Measurements from ENCODE around the gene SHPK.

The SHPK gene, protein sequence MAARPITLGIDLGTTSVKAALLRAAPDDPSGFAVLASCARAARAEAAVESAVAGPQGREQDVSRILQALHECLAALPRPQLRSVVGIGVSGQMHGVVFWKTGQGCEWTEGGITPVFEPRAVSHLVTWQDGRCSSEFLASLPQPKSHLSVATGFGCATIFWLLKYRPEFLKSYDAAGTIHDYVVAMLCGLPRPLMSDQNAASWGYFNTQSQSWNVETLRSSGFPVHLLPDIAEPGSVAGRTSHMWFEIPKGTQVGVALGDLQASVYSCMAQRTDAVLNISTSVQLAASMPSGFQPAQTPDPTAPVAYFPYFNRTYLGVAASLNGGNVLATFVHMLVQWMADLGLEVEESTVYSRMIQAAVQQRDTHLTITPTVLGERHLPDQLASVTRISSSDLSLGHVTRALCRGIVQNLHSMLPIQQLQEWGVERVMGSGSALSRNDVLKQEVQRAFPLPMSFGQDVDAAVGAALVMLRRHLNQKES

DNA sequence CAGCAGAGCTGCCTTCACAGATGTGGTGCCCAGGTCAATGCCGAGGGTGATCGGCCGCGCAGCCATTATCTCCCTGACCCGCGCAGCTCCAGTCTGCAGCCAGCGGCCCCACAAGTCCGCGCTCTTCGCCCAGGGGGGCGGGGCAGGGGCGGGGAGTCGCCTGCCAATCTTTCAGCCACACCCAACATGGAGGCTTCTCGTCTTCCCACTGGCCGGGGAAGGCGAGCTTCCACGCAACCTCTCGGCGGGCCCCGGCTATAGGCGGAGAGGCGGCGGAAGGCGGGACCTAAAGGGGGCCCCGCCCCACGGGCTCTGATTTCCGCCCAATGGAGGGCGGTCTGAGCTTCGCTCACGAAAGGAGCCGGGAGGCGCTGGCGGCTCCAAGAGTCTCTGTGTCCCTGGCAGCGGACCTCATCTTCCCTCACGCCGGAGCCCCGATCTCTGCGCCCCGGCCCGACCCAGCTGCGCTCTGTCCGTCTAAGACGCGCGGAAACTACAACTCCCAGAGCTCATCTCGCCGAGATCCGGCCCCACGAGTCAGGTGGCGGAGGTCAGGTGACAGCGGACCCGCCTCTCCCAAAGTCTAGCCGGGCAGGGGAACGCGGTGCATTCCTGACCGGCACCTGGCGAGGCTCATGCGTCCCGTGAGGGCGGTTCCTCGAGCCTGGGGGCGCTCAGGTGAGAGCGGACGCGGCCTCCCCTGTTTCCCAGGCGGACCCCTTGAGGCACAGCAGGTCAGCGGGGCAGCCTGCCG is at the start of gene SHPK, which contains the start of gene CTNS:
TSS of gene SHPK (minus strand) at position 97 of the 754 bp plus-strand sequence. CDS start at position 66, 31 bp downstream.
TSS of gene CTNS (plus strand) at position 607 of the 754 bp plus-strand sequence. CDS start 3,447 bp downstream, outside the sequence.
- DNase-seq (ENCODE audit: low read depth in 1 of 2, low spot score in 1 of 2) = peak; percentile 86 to 92

DNA sequence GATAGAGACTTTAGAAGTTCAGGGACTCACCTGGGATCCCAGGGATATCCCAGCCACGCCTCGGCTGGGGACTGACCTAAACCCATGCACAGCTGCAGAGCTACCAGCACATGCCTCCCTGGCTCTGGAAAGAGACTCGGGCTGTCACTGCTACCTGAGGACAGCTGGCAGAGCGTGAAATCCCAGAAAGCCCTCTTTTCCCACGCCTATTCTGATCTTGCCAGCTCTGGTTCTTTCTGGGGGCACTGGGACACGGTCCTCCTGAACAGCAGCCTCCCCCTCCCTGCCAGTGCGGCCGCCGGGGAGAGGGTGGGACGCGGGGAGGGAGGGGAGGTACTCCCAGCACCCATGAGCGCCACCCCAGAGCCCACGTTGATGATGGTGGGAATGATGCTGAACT is 49.1 kb upstream of the SHPK start:
- DNase-seq (ENCODE audit: low read depth in 1 of 2, low spot score in 1 of 2) = no peak

DNA sequence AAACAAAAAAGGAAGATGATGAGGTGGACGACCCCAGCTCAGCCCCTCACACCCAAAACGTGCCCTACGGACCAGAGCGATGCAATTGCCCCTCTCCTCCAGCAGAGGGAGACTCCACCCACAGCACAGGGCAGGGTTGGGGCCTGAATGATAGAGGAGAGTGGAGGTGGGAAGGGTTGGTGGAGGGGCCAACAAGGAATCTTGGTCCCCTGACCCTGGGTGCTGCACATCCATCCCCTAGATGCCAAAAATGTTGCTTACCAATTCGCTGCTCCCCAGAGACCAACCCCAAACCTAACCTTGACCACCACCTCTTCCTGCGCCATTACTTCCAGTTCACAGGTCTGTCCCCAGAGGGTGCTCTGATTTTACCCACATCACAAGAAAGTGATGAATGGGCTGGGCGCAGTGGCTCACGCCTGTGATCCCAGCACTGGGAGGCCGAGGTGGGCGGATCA is 47.0 kb upstream of the SHPK start:
- DNase-seq (ENCODE audit: low read depth in 1 of 2, low spot score in 1 of 2) = no peak

DNA sequence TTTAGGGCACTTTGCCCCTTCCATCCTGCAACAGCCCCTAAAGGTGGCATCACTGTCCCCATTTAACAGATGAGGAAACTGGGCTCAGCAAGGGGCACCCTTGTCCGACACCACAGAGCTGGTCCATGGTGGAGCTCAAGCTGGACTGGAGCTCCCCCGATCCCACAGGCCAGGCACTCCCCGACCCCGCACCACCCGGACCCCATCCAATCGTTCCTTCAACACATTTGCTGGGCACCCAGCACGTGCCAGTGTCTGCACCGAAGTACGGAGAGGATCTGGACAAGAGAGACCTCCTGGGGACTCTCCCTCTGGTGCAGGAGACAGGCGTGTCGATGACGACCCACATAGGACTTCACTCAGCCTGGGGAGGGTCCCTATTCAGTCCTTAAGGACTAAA is 46.0 kb upstream of the SHPK start:
- DNase-seq (ENCODE audit: low read depth in 1 of 2, low spot score in 1 of 2) = no peak

DNA sequence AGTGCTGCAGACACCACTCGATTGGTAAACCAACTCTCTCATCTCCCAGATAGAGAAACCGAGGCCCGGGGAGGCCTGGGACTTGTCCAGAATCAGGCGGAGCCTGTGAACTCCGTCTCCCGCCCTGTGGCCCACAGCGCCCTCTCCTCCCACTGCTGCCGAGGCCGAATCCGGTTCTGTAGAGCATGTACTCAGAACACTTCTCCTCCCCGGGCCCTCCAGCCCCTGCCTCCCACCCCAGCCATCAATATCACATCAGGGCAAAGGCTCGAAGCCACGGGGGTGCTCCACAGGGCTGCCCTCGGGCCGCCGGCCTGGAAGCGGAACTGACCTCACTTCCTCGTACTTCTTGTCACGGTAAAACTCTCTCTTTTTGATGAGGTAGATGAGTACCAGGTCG is 45.5 kb upstream of the SHPK start:
- DNase-seq (ENCODE audit: low read depth in 1 of 2, low spot score in 1 of 2) = no peak

DNA sequence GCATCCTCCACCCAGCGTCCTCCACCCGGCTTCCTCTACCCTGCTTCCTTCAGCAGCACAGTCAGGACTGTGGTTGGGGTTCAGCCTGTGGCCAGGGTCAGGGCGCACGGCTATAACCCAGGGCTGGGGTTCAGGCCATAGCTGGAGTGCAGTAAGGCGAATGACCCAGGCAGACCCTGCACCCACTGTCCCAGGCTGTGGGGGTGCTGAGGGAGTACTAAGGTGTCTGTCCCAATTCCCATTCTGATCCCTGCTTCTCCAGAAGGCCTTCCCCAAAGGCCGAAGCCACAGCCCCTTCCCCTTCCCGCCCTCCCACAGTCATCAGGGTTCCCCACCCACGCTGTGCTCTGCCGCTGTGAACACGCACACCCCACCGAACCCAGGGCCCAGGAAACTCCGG is 45.0 kb upstream of the SHPK start:
- no peak for DNase-seq (ENCODE audit: low read depth in 1 of 2, low spot score in 1 of 2)

DNA sequence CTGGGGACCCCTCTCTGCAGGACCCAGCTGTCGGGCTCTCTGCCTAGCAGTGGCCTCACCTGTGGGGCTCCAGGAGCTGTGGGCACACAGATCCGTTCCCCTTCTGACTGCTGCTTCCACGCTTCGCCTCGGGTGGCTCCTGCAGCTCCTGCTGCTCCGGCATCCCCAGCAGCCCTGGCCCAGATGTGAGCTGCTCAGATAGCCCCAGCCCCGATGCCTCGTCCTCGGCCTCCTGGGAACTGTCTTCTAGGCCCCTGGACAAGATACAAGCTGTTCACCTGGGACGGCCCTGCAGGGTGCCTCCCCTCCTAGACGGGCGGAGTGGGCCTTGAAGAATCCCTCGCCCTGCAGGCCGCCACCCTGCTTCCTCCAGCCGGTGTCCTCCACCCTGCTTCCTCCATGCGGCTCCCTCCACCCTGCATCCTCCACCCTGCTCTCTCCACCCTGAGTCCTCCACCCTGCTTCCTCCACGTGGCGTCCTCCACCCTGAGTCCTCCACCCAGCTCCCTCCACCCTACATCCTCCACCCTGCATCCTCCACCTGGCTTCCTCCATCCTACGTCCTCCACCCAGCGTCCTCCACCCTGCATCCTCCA is 43.6 kb upstream of the SHPK start:
- no peak for DNase-seq (ENCODE audit: low read depth in 1 of 2, low spot score in 1 of 2)

DNA sequence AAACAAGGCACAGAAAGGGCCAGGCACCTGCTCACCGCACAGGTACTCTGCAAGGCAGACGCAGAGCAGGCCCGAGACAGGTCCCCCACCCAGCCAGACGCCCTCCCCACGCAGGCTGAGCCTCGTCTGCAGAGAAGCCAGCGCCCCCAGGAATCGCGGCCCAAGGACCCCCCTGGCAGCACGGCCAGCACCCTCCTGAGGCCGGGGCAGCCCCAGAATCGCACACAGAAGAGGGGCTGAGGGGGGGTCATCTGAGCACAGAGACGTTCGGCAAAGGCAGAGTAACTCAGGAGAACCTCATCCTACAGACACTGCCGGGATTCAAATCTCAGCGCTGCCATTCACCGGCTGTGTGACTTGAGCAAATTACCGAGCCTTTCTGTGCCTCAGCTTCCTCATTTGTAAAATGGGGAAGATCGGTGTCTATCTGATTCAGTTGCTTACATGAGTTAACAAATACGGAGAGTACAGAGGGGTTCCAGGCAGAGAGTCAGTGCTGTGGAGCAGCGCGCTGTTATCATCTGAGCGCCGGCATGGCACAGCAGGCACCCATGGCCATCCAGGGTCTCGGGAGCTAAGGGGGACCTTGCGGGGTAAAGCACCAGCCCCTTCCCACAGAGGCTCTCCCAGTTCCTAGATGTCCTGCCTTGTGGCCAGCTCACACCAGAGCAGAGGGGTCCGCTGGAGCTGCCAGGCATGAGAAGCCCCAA is 42.9 kb upstream of the SHPK start:
- no peak for DNase-seq (ENCODE audit: low read depth in 1 of 2, low spot score in 1 of 2)

DNA sequence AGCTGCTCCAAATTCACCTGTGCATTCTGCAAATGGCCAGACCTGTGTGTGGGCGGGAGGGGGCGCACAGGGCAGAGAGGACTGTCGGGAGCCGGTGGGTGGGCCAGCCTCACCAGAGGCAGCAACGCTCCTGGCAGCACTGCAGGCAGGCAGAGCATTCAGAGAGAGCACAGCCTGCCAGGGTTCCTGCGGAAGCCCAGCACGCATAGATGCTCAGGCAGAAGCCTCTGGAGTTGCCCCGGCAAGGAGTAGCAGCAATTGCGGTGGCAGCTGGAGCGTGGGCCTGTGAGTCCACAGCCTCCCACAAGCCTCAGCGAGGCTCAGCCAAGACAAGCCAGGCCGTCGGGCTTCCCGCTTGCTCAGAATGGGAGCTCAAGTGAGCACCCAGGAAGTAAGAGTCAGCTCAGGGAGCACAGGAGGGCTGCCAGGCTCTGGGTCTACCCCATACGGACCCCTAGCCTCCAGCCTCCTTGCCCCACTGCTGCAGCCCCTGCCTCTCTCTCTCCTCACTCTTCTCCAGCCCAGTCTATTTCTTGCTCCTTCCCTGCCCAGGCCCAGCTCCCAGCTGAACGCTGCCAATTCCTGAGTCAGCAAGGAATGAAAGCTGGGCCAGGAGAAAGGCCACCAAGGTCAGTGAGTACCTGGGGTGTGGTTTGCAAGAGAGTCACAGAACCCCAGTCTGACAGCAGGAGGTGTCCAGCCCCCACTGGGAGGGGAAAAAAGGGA is 42.2 kb upstream of the SHPK start:
- no peak for DNase-seq (ENCODE audit: low read depth in 1 of 2, low spot score in 1 of 2)

DNA sequence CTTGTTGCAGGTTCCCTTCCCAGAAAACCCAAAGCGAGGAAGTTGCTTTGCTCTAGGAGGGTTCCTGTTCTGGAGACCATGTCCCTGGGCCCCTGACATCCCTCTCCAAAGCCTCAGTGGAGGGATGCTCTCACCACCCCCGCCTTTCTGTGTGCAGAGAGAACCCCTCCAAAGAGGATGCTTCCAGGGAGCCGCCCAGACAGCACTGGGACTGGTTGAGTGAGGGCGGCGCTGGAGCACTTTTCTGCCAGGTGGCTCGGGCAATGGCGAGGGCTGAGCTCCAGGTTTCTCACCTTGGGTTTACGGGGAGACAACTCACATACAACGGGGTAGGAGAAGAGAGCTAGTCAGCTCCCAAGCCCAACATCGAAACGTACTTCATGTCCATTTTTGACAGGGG is 39.8 kb upstream of the SHPK start:
- no peak for DNase-seq (ENCODE audit: low read depth in 1 of 2, low spot score in 1 of 2)

DNA sequence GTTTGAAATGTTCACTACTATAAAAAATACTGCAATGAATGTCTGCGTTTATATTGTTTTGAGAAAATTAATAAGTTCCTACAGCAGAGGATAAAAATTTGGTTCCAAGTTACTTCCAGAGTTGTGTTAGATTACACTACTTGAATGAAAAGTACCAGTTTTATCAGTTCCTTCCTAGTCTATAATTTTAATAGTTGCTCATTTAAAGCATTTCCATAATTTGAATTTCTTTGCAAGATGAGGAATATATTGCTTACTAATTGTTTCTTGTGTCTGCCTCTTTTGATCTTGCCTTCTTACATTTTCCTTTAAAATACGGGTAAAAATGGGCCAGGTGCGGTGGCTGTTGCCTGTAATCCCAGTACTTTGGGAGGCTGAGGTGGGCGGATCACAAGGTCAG is 36.5 kb upstream of the SHPK start:
- DNase-seq (ENCODE audit: low read depth in 1 of 2, low spot score in 1 of 2) = no peak

DNA sequence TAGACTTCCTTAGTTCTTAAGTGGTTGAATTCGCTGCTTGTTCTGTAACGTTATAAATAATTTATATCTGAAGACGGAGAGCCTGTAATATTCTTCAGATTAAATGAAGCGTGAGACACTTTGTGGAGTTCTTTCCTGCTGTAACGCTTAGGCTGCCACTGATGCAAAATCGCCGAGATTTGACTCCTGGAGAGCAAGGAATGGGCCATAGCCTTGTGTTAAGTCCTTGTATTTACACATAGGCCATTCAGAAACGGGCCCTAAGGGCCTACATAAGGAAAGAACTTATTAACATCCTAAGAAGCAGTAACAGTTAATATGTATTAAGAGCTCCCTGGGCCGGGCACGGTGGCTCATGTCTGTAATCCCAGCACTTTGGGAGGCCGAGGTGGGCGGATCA is 33.5 kb upstream of the SHPK start:
- no peak for DNase-seq (ENCODE audit: low read depth in 1 of 2, low spot score in 1 of 2)

DNA sequence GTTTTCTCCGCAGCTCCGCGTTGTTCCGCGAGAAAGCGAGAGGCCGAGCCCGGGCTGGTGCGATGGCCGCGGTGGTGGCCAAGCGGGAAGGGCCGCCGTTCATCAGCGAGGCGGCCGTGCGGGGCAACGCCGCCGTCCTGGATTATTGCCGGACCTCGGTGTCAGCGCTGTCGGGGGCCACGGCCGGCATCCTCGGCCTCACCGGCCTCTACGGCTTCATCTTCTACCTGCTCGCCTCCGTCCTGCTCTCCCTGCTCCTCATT is 33.0 kb upstream of the SHPK start:
- no peak for DNase-seq (ENCODE audit: low read depth in 1 of 2, low spot score in 1 of 2)

DNA sequence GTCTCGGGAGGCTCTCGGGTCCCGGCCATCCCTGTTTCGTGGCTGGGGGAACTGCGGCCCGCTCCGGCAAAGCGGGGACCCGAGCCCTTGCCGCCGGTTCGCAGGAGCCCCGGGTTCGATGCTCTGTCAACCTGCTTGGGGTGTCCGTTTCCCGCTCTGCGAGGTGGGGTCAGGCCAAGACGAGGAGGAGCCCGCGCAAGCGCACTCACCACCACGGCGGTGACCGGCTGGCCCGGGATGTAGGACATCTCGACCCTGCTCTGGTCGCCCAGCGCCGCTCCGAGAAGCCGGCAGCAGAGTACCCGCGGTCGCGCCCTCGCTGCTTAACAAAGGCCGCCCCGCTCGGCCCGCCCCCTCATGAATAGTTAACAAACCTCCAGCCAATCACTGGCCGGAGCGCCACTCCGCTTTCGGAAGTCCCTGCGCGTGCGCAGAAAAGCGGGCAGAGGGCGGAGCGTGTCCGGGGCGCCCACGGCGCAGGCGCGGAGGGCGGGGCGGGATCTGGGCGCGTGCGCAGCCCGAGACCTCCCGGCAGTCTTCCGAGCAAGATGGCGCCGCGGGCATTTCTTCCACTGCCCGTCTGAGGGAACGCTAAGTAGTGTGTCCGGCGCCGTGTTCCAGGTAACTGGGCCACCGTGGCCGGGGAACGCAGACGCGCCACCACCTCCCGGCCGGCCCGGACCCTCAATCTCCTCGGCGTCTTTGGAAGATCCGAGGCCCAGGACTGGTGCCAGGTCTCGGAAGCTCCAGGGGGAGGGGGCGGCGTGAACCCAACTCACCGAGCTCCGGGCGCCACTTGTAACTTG is 32.4 kb upstream of the SHPK start, which contains the start of the genes EMC6 and TAX1BP3:
TSS of gene EMC6 (plus strand) at position 534 of the 806 bp plus-strand sequence. CDS start 335 bp downstream, outside the sequence.
TSS of gene TAX1BP3 (minus strand) at position 300 of the 806 bp plus-strand sequence. CDS start at position 248, 52 bp downstream.
- DNase-seq (ENCODE audit: low read depth in 1 of 2, low spot score in 1 of 2) = peak; percentile 97 to 99

DNA sequence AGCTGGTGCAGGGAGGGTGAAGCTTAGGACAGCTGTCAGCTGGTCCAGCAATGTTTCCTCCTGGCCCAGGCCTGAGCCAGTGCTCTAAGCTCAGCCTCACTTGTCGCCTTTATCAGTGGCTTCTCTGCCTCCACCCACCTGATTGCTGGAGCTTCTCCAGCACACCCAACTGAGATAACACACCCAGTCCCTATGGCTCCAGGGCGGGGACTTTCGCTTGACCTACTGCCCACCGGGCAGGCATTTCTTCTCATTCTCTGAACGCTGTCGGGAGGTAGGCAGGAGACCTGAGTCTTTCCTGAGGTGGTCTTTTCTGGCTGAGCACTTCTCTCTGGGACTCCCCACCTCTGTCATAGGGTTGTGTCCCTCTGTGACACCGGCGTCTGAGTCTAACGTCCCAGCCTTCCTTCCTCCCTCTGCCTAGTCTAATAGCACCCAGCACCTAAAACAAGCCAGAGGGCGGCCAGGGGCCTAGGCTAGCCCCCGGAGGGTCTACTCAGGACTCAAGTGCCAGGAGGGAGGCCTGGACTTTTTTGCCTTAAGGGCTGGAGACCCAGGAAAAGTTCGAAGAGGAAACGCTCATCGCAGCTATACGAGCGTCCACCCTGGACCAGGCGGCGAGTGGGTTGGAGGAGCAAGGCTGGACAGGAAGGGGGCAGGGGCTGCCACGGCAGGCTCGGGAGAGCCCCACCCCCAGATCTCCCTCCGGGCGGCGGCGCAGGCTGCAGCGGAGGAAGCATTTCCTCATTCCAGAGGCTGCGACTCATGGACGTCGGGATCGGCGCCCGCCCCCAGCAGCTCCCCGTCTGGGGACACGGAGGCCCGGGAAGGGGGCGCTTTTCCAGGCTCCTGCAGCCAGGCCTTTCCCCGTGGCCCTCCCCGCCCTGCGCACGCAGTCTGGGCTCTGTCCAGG is 31.6 kb upstream of the SHPK start:
- DNase-seq (ENCODE audit: low read depth in 1 of 2, low spot score in 1 of 2) = no peak

DNA sequence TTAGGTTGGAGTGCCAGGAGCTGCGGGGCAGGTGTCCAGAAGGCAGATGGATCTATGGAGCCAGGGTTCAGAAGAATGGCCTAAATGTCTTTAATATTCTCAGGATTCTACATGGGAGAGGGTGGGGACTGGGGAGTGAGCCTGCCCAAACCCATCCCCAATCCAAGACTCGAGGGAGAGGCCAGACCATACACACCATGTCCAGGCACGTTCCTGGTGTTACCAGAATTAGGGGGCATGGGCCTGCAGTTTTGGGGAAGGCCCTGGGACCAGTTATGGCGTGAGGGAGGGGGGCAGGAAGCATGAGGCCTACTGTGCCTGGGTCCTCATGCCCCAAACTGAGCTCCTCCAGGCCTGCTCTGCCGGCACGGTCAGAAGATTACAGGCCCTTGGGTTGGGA is 30.5 kb upstream of the SHPK start:
- DNase-seq (ENCODE audit: low read depth in 1 of 2, low spot score in 1 of 2) = no peak

DNA sequence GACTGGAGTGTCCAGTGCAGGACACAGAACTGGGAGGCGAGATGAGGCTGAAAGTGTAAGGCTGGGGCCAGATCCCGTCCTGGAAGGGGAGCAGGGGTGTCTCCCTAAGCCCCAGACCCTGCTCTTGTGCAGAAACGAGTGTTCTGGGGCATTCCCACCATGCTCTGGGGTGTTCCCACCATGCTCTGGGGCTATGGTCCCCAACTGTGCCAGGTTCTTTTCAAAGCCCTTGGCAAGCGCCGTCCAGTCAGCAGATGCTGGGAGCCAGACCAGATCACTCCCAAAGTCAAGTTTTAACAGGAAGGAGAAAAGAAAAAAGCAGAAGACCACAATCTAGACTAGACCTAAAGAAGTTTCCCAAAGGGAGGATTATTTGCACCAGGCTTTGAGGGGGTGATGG is 29.8 kb upstream of the SHPK start:
- no peak for DNase-seq (ENCODE audit: low read depth in 1 of 2, low spot score in 1 of 2)
